ENCODE measurements around the gene COL28A1.

COL28A1 gene

DNA sequence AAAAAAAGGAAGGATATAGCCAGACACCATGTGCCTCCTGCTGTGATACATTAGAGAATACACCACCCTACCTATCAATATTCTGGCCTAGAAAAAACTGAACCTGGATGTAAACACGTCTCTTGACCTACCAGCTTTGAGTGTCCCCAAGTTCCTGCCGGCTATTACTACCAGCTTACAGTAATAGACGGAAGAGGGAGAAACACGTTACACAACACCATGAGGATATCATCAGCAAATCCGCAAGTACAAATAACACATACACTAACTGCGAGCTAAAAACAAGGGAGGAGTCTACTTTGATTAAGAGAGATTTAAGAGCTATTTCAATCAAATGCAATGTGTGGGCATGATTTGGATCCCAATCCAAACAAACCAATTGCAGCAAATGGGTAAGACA, 113.0 kb downstream of the COL28A1 start:
- H3K4me3 ChIP-seq (replicated peaks; ENCODE audit: low read depth, low read length), result no peak overlapping the region
- no peaks in the 10 kb centered on the region for H3K27me3 ChIP-seq (replicated peaks; ENCODE audit: control insufficient read depth, insufficient read depth, low read length)
- TF ChIP-seq, protein P1, sequence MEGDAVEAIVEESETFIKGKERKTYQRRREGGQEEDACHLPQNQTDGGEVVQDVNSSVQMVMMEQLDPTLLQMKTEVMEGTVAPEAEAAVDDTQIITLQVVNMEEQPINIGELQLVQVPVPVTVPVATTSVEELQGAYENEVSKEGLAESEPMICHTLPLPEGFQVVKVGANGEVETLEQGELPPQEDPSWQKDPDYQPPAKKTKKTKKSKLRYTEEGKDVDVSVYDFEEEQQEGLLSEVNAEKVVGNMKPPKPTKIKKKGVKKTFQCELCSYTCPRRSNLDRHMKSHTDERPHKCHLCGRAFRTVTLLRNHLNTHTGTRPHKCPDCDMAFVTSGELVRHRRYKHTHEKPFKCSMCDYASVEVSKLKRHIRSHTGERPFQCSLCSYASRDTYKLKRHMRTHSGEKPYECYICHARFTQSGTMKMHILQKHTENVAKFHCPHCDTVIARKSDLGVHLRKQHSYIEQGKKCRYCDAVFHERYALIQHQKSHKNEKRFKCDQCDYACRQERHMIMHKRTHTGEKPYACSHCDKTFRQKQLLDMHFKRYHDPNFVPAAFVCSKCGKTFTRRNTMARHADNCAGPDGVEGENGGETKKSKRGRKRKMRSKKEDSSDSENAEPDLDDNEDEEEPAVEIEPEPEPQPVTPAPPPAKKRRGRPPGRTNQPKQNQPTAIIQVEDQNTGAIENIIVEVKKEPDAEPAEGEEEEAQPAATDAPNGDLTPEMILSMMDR (IDR thresholded peaks at IDR 0.05; ENCODE audit: insufficient read depth, low read length, poor library complexity, severe bottlenecking), result no peak
- no peaks in the 10 kb centered on the region for H3K36me3 ChIP-seq (ENCODE audit: control insufficient read depth, insufficient read depth, low read length)
- no peak for DNase-seq (ENCODE audit: extremely low read depth, insufficient read length)

DNA sequence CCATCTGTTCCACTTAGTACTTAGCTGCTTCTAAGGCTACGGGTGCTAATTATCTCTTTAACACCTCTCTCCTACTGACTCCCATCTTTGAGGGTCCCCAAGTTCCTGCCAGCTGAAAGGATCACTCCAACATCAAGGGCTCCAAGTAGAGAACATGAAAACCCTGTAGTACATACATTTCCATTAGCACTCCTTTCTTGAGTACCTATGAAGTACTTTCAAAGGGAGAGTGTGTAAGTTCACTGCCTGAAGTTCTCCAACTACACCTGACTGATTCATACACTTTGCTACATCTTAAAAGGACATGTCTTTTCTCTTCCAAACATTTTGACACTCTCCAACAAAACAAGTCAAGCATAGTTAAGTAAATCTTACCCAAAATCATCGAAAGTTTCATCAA, 113.8 kb downstream of the COL28A1 start:
- no peak overlapping the region for H3K4me3 ChIP-seq (replicated peaks; ENCODE audit: low read depth, low read length)
- no peaks in the 10 kb centered on the region for H3K27me3 ChIP-seq (replicated peaks; ENCODE audit: control insufficient read depth, insufficient read depth, low read length)
- H3K36me3 ChIP-seq (ENCODE audit: control insufficient read depth, insufficient read depth, low read length), result no peaks in the 10 kb centered on the region
- TF ChIP-seq, protein P1 (IDR thresholded peaks at IDR 0.05; ENCODE audit: insufficient read depth, low read length, poor library complexity, severe bottlenecking), result no peak
- DNase-seq (ENCODE audit: extremely low read depth, insufficient read length), result no peak

DNA sequence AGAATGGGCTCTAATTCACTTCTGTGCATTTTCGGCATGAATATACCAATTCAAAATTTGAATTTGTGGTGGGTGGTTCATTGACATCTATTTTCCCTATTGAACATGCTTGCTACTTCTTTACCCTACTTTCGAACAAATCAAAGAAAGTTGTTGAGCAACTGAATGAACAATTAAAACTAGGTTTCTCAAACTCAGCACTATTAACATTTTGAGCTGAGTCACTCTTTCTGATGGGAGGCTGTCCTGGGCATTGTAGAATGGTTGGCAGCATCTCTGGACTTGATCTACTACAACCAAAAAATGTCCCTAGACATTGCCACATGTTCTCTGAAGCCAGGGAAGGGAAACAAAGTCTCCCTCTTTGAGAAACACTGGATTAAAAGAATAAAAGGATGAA, 116.7 kb downstream of the COL28A1 start:
- no peaks in the 10 kb centered on the region for H3K36me3 ChIP-seq (ENCODE audit: control insufficient read depth, insufficient read depth, low read length)
- no peak overlapping the region for H3K4me3 ChIP-seq (replicated peaks; ENCODE audit: low read depth, low read length)
- no peaks in the 10 kb centered on the region for H3K27me3 ChIP-seq (replicated peaks; ENCODE audit: control insufficient read depth, insufficient read depth, low read length)
- DNase-seq (ENCODE audit: extremely low read depth, insufficient read length), result no peak
- TF ChIP-seq, protein P1 (IDR thresholded peaks at IDR 0.05; ENCODE audit: insufficient read depth, low read length, poor library complexity, severe bottlenecking), result no peak

DNA sequence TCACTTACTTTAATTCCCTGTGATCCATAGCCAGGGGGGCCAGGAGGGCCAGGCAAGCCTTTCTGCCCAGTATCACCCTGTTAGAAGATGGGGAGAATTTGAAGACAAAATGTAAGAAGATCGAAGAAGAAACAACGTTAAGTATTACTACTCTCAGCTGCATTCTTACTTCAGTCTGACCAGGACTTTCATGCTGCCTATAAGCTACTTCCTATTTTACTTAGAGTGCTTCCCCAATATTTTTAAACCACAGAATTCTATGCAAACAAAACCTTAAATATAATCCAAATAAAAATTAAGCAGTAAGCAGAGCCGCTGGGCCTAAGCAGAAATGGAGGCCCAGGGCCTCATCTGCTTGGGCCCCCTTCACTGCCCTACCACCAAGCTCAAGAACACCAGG, 117.8 kb downstream of the COL28A1 start:
- H3K4me3 ChIP-seq (replicated peaks; ENCODE audit: low read depth, low read length), result no peak overlapping the region
- H3K36me3 ChIP-seq (ENCODE audit: control insufficient read depth, insufficient read depth, low read length), result no peaks in the 10 kb centered on the region
- H3K27me3 ChIP-seq (replicated peaks; ENCODE audit: control insufficient read depth, insufficient read depth, low read length), result no peaks in the 10 kb centered on the region
- TF ChIP-seq, protein P1 (IDR thresholded peaks at IDR 0.05; ENCODE audit: insufficient read depth, low read length, poor library complexity, severe bottlenecking), result no peak
- no peak for DNase-seq (ENCODE audit: extremely low read depth, insufficient read length)

DNA sequence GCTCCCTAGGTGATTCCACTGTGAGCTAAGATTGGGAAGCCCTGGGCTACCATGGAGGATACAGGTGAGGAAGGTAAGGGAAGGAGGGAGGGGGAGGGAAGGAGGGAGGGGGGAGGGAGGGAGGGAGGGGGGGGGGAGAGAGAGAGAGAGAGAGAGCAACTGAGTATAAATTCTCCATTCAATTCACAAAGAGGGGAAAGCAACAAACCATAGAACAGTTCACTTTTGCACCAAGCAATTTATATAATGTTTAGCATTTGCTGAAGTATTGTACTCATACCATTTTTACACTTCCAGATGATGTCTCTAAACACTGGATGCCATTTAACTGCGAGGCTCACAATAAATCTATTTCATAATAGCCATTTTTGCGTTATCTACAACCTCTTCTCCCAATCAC, 118.3 kb downstream of the COL28A1 start:
- DNase-seq (ENCODE audit: extremely low read depth, insufficient read length), result no peak
- Histone ChIP-seq H3K27me3 (replicated peaks; ENCODE audit: control insufficient read depth, insufficient read depth, low read length) (no peaks in the 10 kb centered on the region), H3K36me3 (ENCODE audit: control insufficient read depth, insufficient read depth, low read length) (no peaks in the 10 kb centered on the region), H3K4me3 (replicated peaks; ENCODE audit: low read depth, low read length) (no peak overlapping the region)
- TF ChIP-seq, protein P1 (IDR thresholded peaks at IDR 0.05; ENCODE audit: insufficient read depth, low read length, poor library complexity, severe bottlenecking), result no peak

Data from GM06990 (cell line).